SU-DHL-6 (cell line): ENCODE results near the gene ENO1.

Experiments
- H2AFZ ChIP-seq: fragments of 200-600 bp; sonication (generic); 2 replicates; pipeline ENCODE4 v1.6.1; 2014; ENCODE audit warnings: low read depth, mild to moderate bottlenecking, moderate library complexity, mixed read lengths, antibody characterized with exemption, low read length; ENCODE audit not compliant: severe bottlenecking
- H3F3A ChIP-seq: fragments of 200-600 bp; shearing (Covaris generic); 2 replicates; pipeline ENCODE4 v1.6.0; 2016; ENCODE audit warnings: antibody characterized with exemption, mild to moderate bottlenecking; ENCODE audit not compliant: insufficient read depth
- H3K27ac ChIP-seq: fragments of 200-600 bp; sonication (generic); 2 replicates; pipeline ENCODE4 v1.5.1; 2016; ENCODE audit warnings: low read depth, mild to moderate bottlenecking, low read length, moderate library complexity, mixed read lengths
- H3K27me3 ChIP-seq: fragments of 200-600 bp; sonication (generic), shearing (Covaris generic); 2 replicates; pipeline ENCODE4 v1.6.0; 2014; ENCODE audit warnings: mild to moderate bottlenecking, low read length
- H3K36me3 ChIP-seq: fragments of 200-600 bp; sonication (generic); 2 replicates; pipeline ENCODE4 v1.6.1; 2014; ENCODE audit warnings: mild to moderate bottlenecking, low read length, mixed read lengths
- H3K4me2 ChIP-seq: fragments of 300-600, 200-600 bp; shearing (Covaris generic), sonication (generic); 2 replicates; pipeline ENCODE4 v1.6.0; 2014; ENCODE audit warnings: low read length, low read depth, mild to moderate bottlenecking; ENCODE audit not compliant: poor library complexity, severe bottlenecking
- H3K4me3 ChIP-seq: fragments of 200-600 bp; sonication (generic); 2 replicates; pipeline ENCODE4 v1.5.1; 2014; ENCODE audit warnings: antibody characterized with exemption, low read length, mild to moderate bottlenecking, mixed read lengths; ENCODE audit not compliant: insufficient read depth, poor library complexity, severe bottlenecking
- H3K79me2 ChIP-seq: fragments of 200-600 bp; sonication (generic); 2 replicates; pipeline ENCODE4 v1.6.1; 2014; ENCODE audit warnings: mild to moderate bottlenecking, low read length, moderate library complexity; ENCODE audit not compliant: insufficient read depth
- H3K9ac ChIP-seq: fragments of 200-600 bp; sonication (generic); 2 replicates; pipeline ENCODE4 v1.7.0; 2014; ENCODE audit warnings: mild to moderate bottlenecking, low read length
- H3K9me2 ChIP-seq: fragments of 200-600 bp; sonication (generic); replicated peaks from 2 replicates; pipeline ENCODE4 v1.6.1; 2014; ENCODE audit warnings: low read length; ENCODE audit not compliant: insufficient read depth
- H3K9me3 ChIP-seq: fragments of 200-600 bp; sonication (generic); 2 replicates; pipeline ENCODE4 v1.6.1; 2014; ENCODE audit warnings: low read length, mixed read lengths; ENCODE audit not compliant: insufficient read depth
- H4K20me1 ChIP-seq: fragments of 200-600 bp; sonication (generic); 2 replicates; pipeline ENCODE4 v1.6.1; 2014; ENCODE audit warnings: low read depth, mild to moderate bottlenecking, antibody characterized with exemption, low read length, moderate library complexity, mixed read lengths
- CTCF ChIP-seq: fragments of 200-600 bp; sonication (generic); IDR thresholded peaks from one replicate; pipeline ENCODE4 v1.5.1; 2017; ENCODE audit warnings: antibody characterized with exemption, mild to moderate bottlenecking, low read length, moderate library complexity; ENCODE audit not compliant: insufficient read depth, poor library complexity, severe bottlenecking
- EZH2phosphoT487 ChIP-seq: fragments of 200-600 bp; sonication (generic), shearing (Covaris generic); conservative IDR thresholded peaks from 2 replicates; pipeline ENCODE4 v1.6.1; 2018; ENCODE audit warnings: mild to moderate bottlenecking, antibody characterized with exemption, low read length, moderate library complexity, mixed read lengths

ENO1 gene

GRCh38 chr1:8914466-8914865, 36.0 kb upstream of the ENO1 start:
- Histone ChIP-seq H3K27ac (no peak overlapping the region), H3K27me3 (no peaks in the 10 kb centered on the region), H3K9me2 (no peaks in the 10 kb centered on the region), H2AFZ (no peak overlapping the region), H3K4me2 (no peak overlapping the region), H3K36me3 (no peaks in the 10 kb centered on the region), H3K4me3 (no peak overlapping the region), H3F3A (no peaks in the 10 kb centered on the region), H3K9ac (no peak overlapping the region), H3K9me3 (no peaks in the 10 kb centered on the region), H3K79me2 (no peaks in the 10 kb centered on the region), H4K20me1 (no peaks in the 10 kb centered on the region)
- no peak for TF ChIP-seq EZH2phosphoT487
- TF ChIP-seq CTCF: no peak

- TF ChIP-seq EZH2phosphoT487 (no peak), CTCF (no peak)
These were observed 35.0 kb upstream of the ENO1 start for GRCh38 chr1:8913457-8913856.

GRCh38 chr1:8911416-8912309, 33.2 kb upstream of the ENO1 start:
- Histone ChIP-seq H3K36me3 (no peaks in the 10 kb centered on the region), H3K9me2 (no peaks in the 10 kb centered on the region), H3K9me3 (no peaks in the 10 kb centered on the region), H3K9ac (no peak overlapping the region), H3K4me2 (no peak overlapping the region), H2AFZ (no peak overlapping the region), H3K27me3 (no peaks in the 10 kb centered on the region), H3K79me2 (no peaks in the 10 kb centered on the region), H3K27ac (no peak overlapping the region), H3F3A (no peaks in the 10 kb centered on the region), H4K20me1 (no peaks in the 10 kb centered on the region), H3K4me3 (no peak overlapping the region)
- TF ChIP-seq EZH2phosphoT487 (no peak), CTCF (no peak)

More at GRCh38 chr1:8913457-8913856, 35.0 kb upstream of the ENO1 start:
- no peak overlapping the region for H3K9ac ChIP-seq
- no peaks in the 10 kb centered on the region for H3K9me2 ChIP-seq
- H3K27ac ChIP-seq: no peak overlapping the region
- no peaks in the 10 kb centered on the region for H3K36me3 ChIP-seq
- no peak overlapping the region for H2AFZ ChIP-seq
- no peaks in the 10 kb centered on the region for H4K20me1 ChIP-seq
- no peaks in the 10 kb centered on the region for H3F3A ChIP-seq
- no peaks in the 10 kb centered on the region for H3K9me3 ChIP-seq
- H3K4me2 ChIP-seq: no peak overlapping the region
- H3K27me3 ChIP-seq: no peaks in the 10 kb centered on the region
- no peaks in the 10 kb centered on the region for H3K79me2 ChIP-seq
- H3K4me3 ChIP-seq: no peak overlapping the region
